KMS-11 (cell line): ENCODE measurements around the gene PAX4.

ENCODE experiments used
- H2AFZ ChIP-seq: fragments of 200-600 bp; sonication (generic); 2 replicates; pipeline ENCODE4 v1.6.1; 2016; ENCODE audit warnings: antibody characterized with exemption, mixed run types, low read depth
- H3K27ac ChIP-seq: fragments of 200-600 bp; sonication (generic); 2 replicates; pipeline ENCODE4 v1.6.1; 2016; ENCODE audit warnings: mild to moderate bottlenecking, mixed run types
- H3K27me3 ChIP-seq: fragments of 200-600 bp; sonication (generic); 2 replicates; pipeline ENCODE4 v1.6.1; 2017; ENCODE audit warnings: mild to moderate bottlenecking, low read depth, mixed run types, moderate library complexity; ENCODE audit not compliant: insufficient read depth
- H3K36me3 ChIP-seq: fragments of 200-600 bp; sonication (generic); 2 replicates; pipeline ENCODE4 v1.6.1; 2017; ENCODE audit warnings: mild to moderate bottlenecking, mixed run types; ENCODE audit not compliant: insufficient read depth
- H3K4me1 ChIP-seq: fragments of 200-600 bp; sonication (generic); 2 replicates; pipeline ENCODE4 v1.6.1; 2016; ENCODE audit warnings: mild to moderate bottlenecking, low read depth, mixed run types; ENCODE audit not compliant: poor library complexity, severe bottlenecking
- H3K4me2 ChIP-seq: fragments of 200-600 bp; sonication (generic); 2 replicates; pipeline ENCODE4 v1.7.0; 2016; ENCODE audit warnings: mild to moderate bottlenecking, mixed run types
- H3K4me3 ChIP-seq: fragments of 200-600 bp; sonication (generic); IDR thresholded peaks from 2 replicates; pipeline ENCODE4 v1.6.1; 2017; ENCODE audit warnings: low read depth, low read length, mixed read lengths; ENCODE audit not compliant: insufficient read depth
- H3K79me2 ChIP-seq: fragments of 200-600 bp; sonication (generic); 2 replicates; pipeline ENCODE4 v1.6.1; 2016; ENCODE audit warnings: low read depth, mixed run types; ENCODE audit not compliant: insufficient read depth
- H3K9ac ChIP-seq: fragments of 200-600 bp; sonication (generic); 2 replicates; pipeline ENCODE4 v1.6.1; 2016; ENCODE audit warnings: mild to moderate bottlenecking, mixed run types
- H4K20me1 ChIP-seq: fragments of 200-600 bp; sonication (generic); 2 replicates; pipeline ENCODE4 v1.6.1; 2016; ENCODE audit warnings: mild to moderate bottlenecking, mixed run types; ENCODE audit not compliant: insufficient read depth
- CTCF ChIP-seq: fragments of 200-600 bp; sonication (generic); conservative IDR thresholded peaks from 2 replicates; pipeline ENCODE4 v1.6.1; 2017; ENCODE audit warnings: low read depth, mild to moderate bottlenecking, antibody characterized with exemption, low read length, moderate library complexity, mixed read lengths

The PAX4 gene

GRCh38 chr7:127600885-127601284 lies 17.1 kb downstream of the PAX4 start:
- no peak for TF ChIP-seq CTCF
- H3K27ac ChIP-seq: no peak overlapping the region
- no peak overlapping the region for H3K4me2 ChIP-seq
- no peaks in the 10 kb centered on the region for H4K20me1 ChIP-seq
- H3K4me1 ChIP-seq: no peaks in the 10 kb centered on the region
- no peak overlapping the region for H3K4me3 ChIP-seq
- H3K79me2 ChIP-seq: no peaks in the 10 kb centered on the region
- no peaks in the 10 kb centered on the region for H3K36me3 ChIP-seq
- no peaks in the 10 kb centered on the region for H3K27me3 ChIP-seq
- H3K9ac ChIP-seq: no peak overlapping the region
- no peak overlapping the region for H2AFZ ChIP-seq

GRCh38 chr7:127598318-127598717 lies 19.6 kb downstream of the PAX4 start:
- H3K9ac ChIP-seq: no peak overlapping the region
- H3K27ac ChIP-seq: no peak overlapping the region
- no peak overlapping the region for H3K4me2 ChIP-seq
- no peak overlapping the region for H2AFZ ChIP-seq
- H3K4me3 ChIP-seq: no peak overlapping the region
- H3K27me3 ChIP-seq: no peaks in the 10 kb centered on the region
- H4K20me1 ChIP-seq: no peaks in the 10 kb centered on the region
- H3K79me2 ChIP-seq: no peaks in the 10 kb centered on the region
- H3K36me3 ChIP-seq: no peaks in the 10 kb centered on the region
- peaks cover 6% of the 10 kb centered on the region for H3K4me1 ChIP-seq
- TF ChIP-seq CTCF: peak; percentile 29; the same call in 1 of the 2 replicates

- no peaks in the 10 kb centered on the region for H4K20me1 ChIP-seq
- H3K27me3 ChIP-seq: no peaks in the 10 kb centered on the region
- H3K4me2 ChIP-seq: no peak overlapping the region
- no peaks in the 10 kb centered on the region for H3K79me2 ChIP-seq
- no peak overlapping the region for H3K4me3 ChIP-seq
- peaks cover 6% of the 10 kb centered on the region for H3K4me1 ChIP-seq
- H3K36me3 ChIP-seq: no peaks in the 10 kb centered on the region
- no peak overlapping the region for H3K27ac ChIP-seq
- H3K9ac ChIP-seq: no peak overlapping the region
- H2AFZ ChIP-seq: no peak overlapping the region
- no peak for TF ChIP-seq CTCF
These were observed 22.2 kb downstream of the PAX4 start for GRCh38 chr7:127595737-127596136.

- Histone ChIP-seq H3K4me3 (no peak overlapping the region), H3K4me1 (peaks cover 10% of the 10 kb centered on the region), H3K4me2 (no peak overlapping the region), H3K9ac (no peak overlapping the region), H4K20me1 (no peaks in the 10 kb centered on the region), H3K27me3 (no peaks in the 10 kb centered on the region), H3K36me3 (no peaks in the 10 kb centered on the region), H3K79me2 (peaks cover under 1% of the 10 kb centered on the region; the same call in 1 of the 2 replicates), H3K27ac (no peak overlapping the region), H2AFZ (no peak overlapping the region)
- no peak for TF ChIP-seq CTCF
These were observed 23.5 kb downstream of the PAX4 start for GRCh38 chr7:127594490-127594889.
